Esophagus squamous epithelium (tissue), 4 donors: ENCODE data around the gene SLC38A6.

ENCODE experiments used
- CTCF ChIP-seq, 6 experiments: fragments of 450-650 bp in 4 of 6; fragments of 200-600 bp in 2 of 6; sonication (generic) in 2 of 6; IDR thresholded peaks; one replicate each; pipeline ENCODE4 v1.5.1; 2016 to 2019; ENCODE audit warnings: antibody characterized with exemption in 6 of 6, mild to moderate bottlenecking in 4 of 6, moderate library complexity in 4 of 6
- POLR2A ChIP-seq, 4 donors: fragments of 450-650 bp; IDR thresholded peaks; one replicate each; pipeline ENCODE4 v1.6.1; 2017; ENCODE audit warnings: antibody characterized with exemption in 4 of 4, mild to moderate bottlenecking in 4 of 4, moderate library complexity in 3 of 4

- TF ChIP-seq CTCF (IDR thresholded peaks at IDR 0.05) (no peak), POLR2A (IDR thresholded peaks at IDR 0.05) (no peak)
Observed at GRCh38 chr14:60984196-60984595, 3.2 kb downstream of the SLC38A6 start.
